HG03175 (cell line): ENCODE measurements around the gene UBA3.

Experiments
- ATAC-seq: cut with Tn5 transposase; IDR thresholded peaks from one replicate; pipeline ENCODE4 v1.9.1; 2021; ENCODE audit warnings: mild to moderate bottlenecking, moderate library complexity; ENCODE audit not compliant: unreplicated experiment

UBA3 gene

DNA sequence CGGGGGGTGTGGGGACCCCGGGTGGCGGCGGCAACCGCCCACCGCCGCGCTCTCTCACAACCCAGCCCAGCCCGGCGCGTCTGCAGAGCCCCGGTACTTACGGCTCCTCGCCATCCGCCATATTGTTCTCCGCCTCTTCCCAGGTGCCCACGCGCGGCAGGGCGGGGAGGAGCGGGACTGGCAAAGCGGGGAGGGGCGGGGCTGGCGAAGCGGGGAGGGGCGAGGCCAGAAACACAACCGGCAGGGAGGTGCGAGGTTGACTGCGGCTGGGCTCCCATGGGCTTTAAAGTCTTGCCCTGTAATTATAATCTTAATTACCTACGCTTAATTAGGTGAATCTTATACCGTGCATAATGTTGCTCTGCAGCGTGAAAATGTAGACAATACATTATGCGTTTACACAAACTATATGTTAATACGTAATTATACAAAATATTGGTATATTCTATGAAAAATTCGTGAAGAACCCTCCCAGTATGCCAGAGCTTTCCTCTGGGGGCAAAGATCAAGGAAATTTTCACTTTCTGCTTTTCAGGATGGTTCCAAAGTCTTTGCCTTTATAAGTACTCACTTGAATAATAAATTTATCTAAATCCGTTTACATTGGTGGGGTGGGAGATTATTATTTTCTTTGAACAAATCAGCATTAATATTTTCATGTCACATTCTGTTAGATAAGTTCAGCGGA lies at the start of gene UBA3:
TSS of gene UBA3 (minus strand) at position 133 of the 688 bp plus-strand sequence. CDS start at position 121, 12 bp downstream.
- peak; percentile 47 for ATAC-seq

DNA sequence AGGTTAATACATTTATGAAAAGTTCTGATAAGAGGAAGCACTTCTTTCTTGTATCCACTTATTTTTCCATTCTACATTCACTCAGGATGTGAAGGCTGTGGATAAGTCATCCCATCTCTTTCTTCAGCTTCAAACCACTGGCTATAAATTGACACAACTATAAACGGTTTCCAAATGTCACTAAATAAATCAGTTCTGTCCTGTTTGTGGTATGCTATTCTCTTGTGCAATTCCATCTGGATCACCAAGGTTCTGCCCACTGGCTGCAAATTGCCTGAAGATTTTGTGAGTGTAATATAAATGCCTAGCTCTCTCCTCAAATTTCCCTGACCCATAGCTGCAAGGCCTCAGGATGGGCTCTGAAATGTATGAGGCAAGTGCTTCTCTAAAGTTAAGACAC lies 49.4 kb upstream of the UBA3 start:
- ATAC-seq: no peak

DNA sequence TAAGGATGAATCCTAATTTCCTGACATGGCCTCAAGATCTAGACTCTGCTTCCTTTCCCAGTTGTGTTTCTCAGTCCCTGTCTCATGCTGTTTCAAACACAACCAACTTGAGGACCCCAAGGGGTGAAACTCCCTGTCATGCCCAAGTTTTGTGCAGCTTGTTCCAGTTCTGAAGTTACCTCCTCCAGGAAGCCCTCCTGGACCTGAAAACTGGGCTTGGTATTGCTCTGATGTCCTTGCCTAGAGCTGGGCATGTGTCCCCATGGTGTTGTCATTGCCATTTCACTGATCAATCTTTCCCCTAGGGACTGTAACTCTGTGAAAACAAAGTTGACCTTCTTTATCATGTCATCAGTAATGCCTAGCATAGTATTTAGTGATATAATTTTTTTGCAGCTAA lies 48.3 kb upstream of the UBA3 start:
- no peak for ATAC-seq

DNA sequence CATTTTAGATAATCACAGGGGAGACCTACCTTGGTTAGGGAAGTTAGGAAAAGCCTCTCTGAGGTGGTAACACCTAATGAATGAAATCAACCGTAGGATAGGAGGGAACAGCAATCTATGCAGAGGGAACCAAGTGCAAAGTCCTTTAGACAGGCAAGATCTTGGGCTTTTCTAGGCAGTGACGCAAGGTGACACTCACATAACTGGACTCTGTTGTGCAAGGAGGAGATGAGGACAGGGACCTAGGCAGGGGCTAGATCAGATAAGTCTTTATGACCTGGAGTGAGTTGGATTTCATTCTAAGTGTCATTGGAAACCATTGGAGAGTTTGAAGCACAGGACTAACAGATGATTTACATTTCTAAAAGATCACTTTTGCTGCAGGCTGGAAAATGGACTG lies 46.8 kb upstream of the UBA3 start:
- no peak for ATAC-seq

DNA sequence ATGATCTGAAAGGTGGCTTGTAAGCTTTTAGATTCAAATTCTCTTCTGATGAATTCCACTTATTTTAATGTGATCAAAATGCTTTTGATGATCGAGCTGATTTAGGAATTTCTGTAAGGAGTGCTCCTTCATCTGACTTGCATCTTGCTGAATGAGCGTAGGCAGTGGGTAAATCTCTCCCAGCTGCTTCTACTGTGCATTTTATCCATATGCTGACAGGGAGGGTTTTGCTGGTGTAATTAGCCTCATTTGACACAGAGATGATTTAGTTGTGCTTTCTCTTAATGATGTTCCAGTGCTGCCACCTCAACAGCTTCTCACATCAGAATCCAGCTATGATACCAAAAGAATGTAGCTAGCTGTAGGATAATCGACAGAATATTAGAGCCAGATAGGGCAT lies 46.1 kb upstream of the UBA3 start:
- no peak for ATAC-seq

DNA sequence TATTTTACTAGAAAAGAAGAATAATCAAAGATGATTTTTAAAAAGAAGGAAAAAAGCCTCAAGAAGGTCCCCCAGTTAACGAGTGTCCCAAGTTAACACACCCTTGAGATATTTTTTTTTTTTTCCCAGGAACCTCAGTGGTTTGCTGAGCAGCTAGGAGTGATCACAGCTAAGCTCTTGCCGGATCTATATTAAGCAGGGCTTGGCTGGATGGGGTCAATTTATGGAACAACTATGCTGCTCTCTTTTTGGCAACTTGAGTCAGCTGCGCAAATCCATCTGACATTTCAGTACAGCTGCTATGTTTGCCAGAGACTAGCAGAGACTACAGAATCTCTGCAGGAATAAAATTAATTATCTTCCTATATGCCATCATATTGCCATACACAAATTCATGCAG lies 42.2 kb upstream of the UBA3 start, which contains the start of gene LMOD3:
TSS of gene LMOD3 (minus strand) at position 193 of the 400 bp plus-strand sequence. CDS start 209 bp downstream, outside the sequence.
- ATAC-seq: no peak

DNA sequence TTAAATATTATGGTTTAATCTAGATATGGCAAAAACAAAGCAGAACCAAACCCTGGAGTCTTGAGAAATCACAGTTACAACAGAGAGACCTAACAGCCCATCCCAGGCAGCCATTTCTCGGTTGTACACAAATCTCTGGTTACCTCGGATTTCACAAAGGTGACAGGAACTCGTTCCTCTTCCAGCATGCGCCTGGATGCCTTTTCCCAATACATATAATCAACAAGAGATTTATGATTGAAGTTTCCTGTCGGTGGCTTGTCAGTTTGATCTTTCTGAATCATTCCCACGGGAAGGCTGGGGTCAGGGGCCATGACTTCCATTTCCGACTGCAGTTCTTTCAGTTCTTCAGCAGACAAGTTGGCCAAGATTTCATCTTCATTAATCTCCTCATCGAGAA lies 41.8 kb upstream of the UBA3 start:
- ATAC-seq: no peak

DNA sequence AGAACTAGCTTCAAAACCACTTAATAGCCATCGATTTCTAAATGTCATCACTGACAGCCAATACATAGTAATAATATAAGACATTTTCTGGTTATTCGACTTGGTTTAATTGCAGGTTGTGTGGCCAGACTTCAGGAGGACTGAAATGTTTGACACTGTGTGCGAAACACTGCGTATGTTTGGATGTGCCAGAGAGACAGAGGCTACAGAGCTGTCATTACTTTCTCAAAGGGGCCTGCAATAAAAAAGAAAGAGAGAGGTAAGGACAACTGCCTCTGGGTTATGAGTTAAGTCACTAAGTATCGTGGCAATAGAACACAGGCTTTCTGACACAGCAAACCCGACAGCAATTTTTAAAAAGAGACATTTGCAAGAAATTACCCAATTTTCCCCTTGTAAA lies 41.3 kb upstream of the UBA3 start:
- ATAC-seq: no peak

DNA sequence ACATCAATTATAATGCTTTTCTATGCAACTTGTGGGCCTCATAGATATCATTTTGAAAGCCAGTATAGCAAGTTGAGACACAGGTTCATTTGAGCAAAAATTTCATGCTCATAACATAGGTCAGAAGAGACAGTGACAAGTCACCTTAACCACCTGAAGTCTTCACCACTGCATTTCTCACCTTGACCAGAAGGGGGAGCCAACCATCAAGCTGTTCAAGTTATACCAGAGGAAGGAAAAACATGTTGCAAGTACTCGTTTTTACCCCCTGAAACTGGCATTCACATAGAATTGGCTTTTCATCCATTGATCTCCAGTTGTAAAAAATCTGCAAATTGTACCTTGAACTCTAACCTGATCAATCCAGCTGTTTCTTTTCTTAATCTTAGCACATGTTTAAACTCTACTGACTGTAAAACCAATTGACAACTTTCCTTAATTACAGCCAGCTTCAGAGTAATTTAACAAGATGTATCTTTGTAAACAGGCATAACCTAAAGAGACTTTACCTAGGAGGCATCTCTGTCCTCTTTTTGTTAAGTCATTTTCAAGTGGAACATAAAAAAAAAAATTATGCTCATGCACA lies 40.8 kb upstream of the UBA3 start:
- ATAC-seq: peak; percentile 92

DNA sequence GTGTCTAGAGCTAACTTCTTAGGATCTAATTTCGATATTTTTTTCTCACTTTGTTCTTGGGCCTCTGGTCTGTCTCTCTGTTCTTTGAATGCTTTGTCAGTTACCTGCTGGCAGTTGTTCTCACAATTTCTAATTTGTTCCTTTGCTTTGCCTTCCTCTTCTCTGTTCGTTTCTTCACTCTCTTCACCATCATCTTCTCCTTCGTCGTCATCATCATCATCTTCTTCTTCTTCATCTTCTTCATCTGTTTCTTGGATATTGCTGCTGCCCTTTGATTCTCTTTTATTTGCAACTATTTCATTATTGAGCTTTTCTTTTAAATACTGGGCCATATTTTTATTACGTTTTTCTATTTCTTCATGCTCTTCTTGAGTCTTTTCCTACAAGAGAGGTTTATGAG lies 39.5 kb upstream of the UBA3 start:
- no peak for ATAC-seq

DNA sequence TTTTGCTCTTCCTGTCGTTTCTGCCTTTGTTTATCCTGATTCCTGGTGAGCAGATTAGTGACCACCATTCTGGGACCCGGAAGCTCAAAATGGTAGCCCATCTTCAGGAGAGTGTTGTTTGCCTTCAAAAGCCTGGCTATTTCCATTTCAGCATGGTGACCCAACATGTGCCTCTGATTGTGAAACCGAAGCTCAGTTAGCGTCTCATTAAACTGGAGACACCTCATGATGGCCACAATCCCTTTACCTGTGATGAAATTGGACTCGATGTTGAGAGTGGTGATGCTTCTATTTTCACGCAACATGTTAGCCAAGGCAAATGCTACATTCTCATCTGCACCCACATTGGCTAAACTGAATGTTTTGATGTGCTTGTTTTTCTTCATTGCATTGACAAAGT lies 39.0 kb upstream of the UBA3 start:
- ATAC-seq: no peak

DNA sequence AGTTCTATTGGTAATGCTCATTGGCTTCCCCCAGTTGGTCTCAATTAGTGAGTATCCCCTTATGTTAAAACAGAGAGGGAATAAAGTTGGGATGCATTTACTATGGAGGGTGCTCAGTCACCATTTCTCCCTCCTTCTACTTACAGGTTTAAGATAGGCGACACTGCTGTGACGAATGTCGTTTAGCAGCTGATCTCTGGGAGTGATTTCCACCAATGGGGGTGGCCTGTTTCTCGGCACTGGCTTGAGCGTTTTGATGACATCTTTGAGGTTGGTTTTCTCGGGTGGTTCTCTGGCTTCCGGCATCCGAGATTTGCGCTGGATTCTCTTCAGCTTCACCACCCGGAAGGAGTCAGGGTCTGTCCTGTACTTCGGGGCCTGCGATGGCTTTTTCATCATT lies 38.4 kb upstream of the UBA3 start:
- no peak for ATAC-seq

DNA sequence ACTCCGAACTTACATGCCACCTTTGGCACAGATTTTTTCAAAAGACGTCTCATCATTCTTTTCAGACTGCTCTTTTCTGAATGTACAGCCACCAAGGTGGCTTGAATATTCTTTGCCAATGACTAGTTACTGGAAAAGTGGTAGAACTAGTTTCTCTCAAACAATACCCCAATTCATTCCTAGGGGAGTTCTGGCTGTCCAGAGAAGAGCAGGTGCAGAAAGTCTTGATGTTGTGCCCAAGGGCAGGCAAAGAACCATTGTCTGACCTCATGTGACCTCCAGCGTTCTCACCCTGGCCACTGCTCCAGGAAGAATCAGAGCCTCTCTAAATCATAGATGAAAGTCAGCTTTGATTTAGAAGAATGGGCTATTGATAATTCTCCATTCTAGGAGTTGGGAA lies 36.7 kb upstream of the UBA3 start:
- ATAC-seq: no peak

DNA sequence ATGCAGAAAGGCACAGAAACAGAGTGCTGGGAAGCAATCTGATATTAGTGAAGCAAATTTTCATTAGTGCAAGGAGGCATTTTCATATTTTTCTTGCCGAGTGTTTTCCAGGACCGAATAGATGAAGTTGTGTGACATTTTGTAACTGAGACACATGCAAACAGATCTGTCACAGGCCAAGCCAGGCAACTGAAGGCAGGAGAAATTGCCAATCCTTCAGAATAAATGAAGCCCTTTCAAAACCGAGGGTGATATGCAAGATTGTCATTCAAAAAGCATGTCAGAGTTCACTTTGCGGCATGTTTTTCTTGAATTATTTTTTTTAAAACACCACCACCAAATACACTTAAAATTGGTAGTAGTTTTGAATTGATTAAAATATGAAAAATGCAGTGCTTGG lies 36.0 kb upstream of the UBA3 start:
- ATAC-seq: no peak

DNA sequence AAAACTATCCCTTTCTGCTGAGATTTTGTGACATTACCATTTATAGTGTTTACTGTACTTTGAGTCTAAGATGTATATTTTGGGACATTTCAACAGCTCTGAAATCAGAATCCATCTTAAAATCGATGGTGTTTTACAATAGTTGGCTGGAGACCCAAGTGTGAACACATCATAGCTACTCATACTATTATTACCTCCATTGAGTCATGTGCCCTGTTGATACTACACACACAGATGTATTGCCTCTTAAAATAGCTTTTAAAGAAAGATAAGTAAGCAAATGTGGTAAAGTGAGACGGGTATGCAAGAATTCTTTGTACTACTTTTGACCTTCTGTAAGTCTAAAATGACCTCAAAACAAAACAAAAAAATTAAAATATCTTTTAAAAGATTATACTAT lies 35.6 kb upstream of the UBA3 start:
- no peak for ATAC-seq

DNA sequence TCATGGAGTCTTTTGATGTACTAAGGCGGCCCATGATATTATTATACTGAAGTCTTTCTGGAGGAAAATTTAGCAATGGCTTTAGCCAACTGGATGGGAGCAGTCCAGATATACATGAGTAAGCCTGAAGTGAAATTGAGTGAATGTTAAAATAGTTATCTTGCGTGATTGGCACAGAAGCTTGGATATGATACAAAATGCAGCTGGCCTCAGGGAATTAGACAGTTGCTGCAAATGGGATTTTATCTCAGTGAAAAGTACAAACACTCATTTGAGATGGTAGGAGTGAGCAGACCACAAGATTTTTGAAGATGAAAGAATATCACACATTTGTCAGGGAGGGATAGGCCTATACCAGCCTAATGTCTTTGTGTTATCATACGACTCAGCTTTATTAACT lies 33.4 kb upstream of the UBA3 start:
- no peak for ATAC-seq

DNA sequence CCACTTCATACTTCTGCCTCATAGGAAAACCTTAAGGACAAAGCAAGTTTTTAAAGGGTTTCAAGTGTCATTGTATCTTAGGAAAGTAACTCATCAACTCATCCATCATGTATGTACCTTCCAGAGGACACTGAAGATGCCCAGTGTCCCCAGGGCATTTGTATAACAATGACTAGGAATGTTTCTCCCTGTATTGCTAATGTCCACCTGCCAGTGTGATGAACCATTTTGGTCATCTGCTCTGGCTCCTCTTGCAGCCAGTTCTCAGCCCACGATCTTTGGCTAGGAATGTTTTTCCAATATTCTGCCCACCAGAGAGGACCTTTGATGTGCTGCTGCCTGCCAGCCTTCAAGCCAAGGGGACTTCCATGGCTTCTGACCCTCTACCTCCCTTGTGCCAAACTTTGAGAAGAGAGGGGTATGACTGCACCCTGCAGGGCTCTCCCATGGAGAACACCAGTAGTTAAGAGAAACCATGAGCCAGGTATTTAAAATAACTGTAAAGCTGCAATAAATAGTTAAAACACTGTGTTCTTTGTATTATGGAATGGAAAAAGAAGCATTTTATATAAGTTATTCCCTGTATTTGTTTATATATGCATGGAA lies 30.9 kb upstream of the UBA3 start:
- no peak for ATAC-seq

DNA sequence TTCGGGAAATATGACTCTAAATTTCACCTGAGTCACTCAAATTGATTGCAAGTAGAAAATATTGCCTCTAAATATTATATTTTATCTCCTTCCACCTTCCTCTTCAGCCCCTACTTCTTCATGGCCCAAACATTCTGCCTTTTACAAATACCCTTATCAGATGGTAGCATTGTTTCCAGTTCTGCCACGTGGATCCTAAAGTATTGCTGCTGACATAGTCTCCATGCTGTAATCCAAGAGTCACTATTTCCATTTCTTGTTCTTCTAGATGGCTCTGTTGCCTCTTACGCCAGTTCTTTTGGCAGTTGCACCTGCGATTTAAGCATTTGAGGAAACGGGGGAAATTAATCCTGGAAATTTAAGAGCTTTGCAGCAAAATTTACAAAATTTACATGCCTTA lies 28.6 kb upstream of the UBA3 start:
- ATAC-seq: no peak

DNA sequence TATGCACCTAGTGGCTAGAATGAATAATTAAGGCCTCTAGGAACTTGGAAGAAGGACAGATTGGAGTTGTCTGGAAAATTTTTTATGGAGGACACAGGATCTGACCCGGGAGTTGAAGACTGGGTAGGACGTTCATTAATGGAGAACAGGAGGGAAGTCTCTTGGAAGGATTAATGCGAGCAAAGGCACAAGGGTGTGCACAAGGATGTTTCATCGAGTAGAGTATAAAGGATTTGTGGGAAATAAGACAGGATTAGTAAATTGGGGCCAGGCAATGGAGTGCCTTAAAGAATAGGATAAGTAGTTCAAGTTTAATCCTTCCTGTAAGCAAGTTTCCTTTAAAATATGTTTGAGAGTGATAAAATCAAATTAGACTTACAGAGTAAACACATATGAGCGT lies 27.7 kb upstream of the UBA3 start:
- no peak for ATAC-seq

DNA sequence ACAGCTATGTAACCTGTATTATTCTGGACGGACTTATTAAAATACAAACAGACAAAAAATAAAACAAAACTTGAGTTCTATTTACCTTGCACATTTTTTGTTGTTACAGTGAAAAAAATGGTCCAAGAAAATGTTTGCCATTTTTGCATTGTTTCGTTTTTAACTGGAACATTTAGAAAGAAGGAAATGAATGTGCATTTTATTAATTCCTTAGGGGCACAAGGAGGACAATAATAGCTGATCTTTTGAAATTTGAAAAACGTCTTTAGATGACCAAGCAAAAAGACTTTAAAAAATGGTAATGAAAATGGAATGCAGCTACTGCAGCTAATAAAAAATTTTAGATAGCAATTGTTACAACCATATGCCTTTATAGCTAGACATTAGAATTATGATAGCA lies 25.2 kb upstream of the UBA3 start:
- ATAC-seq: no peak

DNA sequence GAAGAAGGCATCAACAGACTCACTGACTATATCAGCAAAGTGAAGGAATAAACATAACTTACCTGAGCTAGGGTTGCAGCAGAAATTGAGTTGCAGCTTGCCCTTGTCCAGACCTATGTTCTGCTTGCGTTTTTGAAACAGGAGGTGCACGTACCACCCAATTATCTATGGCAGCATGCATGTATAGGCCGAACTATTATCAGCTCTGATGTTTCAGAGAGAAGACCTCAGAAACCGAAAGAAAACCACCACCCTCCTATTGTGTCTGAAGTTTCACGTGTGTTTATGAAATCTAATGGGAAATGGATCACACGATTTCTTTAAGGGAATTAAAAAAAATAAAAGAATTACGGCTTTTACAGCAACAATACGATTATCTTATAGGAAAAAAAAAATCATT lies 24.4 kb upstream of the UBA3 start:
- no peak for ATAC-seq

DNA sequence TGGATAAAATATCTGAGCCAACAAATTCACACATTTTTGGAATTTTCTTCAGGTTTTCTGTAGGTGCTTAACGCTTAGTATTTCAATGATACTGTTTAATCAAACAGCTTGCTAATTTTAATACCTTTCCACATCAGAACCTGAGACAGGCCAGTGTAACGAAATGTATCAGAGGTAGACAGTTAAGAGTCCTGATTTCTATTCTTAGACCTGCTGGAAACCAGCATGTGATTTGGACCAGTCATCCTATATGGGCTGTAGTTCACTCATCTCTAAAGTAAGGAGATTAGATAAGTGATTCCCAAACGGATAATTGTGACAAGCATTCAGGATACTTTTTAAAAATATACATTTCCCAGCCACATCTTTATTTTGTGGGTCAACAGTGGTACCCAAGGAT lies 23.0 kb upstream of the UBA3 start:
- no peak for ATAC-seq

DNA sequence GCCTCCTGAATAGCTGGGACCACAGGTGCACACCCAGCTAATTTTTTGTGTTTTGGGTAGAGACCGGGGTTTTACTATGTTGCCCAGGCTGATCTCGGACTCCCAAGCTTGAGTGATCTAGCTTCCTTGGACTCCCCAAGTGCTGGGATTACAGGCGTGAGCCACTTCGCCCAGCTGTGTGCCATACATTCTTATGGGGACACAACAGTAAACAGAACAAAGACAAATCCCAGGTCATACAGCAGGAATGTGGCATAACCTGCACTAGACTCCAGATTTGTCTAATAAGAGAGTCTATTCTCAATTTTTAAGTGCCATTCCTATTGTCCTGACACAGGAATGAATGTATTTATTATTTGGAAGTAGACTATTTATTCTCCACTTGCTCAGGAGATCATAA lies 22.2 kb upstream of the UBA3 start:
- ATAC-seq: no peak
